ENCODE results near the gene C1orf21.

Gene C1orf21

DNA sequence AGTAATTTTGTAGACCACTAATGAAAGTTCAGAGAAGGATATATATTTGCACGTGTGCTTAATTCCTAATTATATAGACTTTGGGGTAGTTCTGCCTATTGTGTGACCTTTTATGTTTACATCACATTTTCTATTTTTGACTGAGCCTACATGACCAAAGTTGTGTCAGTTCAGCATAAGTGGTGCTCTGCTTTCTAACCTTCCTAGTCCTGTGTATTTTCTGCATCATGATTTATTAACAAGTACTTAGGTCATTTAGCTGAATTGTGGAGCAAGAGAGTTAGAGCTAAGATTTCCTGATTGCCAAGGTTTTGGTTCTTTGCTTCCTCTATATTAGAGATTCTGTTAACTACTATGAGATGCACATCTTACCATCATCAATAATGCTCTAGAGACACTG lies 176.0 kb downstream of the C1orf21 start:
- H3K27me3 ChIP-seq: no peaks in the 10 kb centered on the region
- H3K4me1 ChIP-seq: peaks cover 3% of the 10 kb centered on the region; the same call in 1 of the 2 replicates
- DNase-seq: no peak
- H3K9me3 ChIP-seq: no peaks in the 10 kb centered on the region
- TF ChIP-seq, protein P1, sequence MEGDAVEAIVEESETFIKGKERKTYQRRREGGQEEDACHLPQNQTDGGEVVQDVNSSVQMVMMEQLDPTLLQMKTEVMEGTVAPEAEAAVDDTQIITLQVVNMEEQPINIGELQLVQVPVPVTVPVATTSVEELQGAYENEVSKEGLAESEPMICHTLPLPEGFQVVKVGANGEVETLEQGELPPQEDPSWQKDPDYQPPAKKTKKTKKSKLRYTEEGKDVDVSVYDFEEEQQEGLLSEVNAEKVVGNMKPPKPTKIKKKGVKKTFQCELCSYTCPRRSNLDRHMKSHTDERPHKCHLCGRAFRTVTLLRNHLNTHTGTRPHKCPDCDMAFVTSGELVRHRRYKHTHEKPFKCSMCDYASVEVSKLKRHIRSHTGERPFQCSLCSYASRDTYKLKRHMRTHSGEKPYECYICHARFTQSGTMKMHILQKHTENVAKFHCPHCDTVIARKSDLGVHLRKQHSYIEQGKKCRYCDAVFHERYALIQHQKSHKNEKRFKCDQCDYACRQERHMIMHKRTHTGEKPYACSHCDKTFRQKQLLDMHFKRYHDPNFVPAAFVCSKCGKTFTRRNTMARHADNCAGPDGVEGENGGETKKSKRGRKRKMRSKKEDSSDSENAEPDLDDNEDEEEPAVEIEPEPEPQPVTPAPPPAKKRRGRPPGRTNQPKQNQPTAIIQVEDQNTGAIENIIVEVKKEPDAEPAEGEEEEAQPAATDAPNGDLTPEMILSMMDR (IDR thresholded peaks at IDR 0.05; ENCODE audit: low read depth, low read length): no peak
- H3K4me3 ChIP-seq (ENCODE audit: low read depth, low read length): no peak overlapping the region
- H3K36me3 ChIP-seq: no peaks in the 10 kb centered on the region; the same call in 1 of the 2 replicates

DNA sequence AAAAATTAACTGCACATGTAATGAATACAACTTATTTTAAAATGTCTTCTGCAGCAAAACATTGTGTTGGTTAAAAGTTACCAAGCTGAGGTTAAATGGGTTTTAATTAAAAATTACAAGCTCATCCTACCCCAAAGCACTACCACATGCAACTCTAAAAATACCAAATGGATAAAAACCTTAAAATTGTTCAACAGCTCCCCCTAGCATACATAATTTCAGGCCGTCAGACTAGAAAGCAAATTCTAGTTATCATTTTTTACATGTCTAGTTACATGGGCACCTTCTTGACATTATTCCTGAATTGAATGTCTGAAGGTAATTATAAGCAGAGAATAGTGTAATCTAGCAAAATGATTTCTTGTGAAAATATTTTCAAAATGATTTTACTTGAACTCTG lies 176.5 kb downstream of the C1orf21 start:
- H3K4me3 ChIP-seq (ENCODE audit: low read depth, low read length): no peak overlapping the region
- TF ChIP-seq, protein P1 (IDR thresholded peaks at IDR 0.05; ENCODE audit: low read depth, low read length): peak; percentile 68
- H3K9me3 ChIP-seq: no peaks in the 10 kb centered on the region
- H3K27me3 ChIP-seq: no peaks in the 10 kb centered on the region
- peaks cover 3% of the 10 kb centered on the region; the same call in 1 of the 2 replicates for H3K4me1 ChIP-seq
- no peaks in the 10 kb centered on the region; the same call in 1 of the 2 replicates for H3K36me3 ChIP-seq
- DNase-seq: no peak

DNA sequence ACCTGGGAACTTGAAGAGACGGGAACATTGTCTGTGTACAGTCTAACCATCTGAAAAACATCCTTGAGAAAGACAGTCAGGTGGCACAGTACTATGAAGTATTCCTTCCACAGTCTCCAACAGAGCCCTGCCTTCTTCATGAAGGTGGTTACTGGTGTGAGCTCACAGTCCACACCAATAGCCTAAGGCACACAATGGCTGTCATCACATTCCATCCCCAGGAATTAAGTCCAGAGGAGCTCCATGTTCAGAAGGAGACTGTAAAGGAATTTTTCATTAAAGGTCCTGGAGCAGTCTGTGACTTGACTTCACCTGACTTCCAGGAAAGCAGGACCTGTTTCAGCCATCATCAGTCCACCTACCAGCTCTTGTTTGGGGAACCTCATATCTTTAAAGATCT lies 180.2 kb downstream of the C1orf21 start:
- Histone ChIP-seq H3K4me1 (peaks cover 3% of the 10 kb centered on the region; the same call in 1 of the 2 replicates), H3K9me3 (no peaks in the 10 kb centered on the region), H3K27me3 (no peaks in the 10 kb centered on the region), H3K36me3 (no peaks in the 10 kb centered on the region; the same call in 1 of the 2 replicates), H3K4me3 (ENCODE audit: low read depth, low read length) (no peak overlapping the region)
- TF ChIP-seq, protein P1 (IDR thresholded peaks at IDR 0.05; ENCODE audit: low read depth, low read length): no peak
- no peak for DNase-seq

DNA sequence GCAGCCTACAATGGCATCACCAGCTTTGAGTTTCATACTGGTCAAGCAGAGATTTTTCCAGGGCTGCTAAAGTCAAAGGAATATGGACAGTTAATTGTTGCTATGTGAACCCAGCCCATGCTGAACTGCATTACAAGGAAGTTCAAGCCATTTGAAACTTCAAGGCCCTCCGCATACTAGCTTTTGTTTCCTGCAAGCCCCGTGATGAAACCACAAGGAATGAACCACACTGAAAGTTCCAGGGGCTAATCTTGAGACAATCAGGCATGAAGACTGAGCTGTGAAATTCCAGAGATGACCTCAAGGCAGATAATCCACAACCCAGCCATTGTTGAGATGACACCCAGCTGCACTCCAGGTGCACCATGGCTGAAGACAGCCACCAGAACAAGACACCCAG lies 180.8 kb downstream of the C1orf21 start:
- no peaks in the 10 kb centered on the region; the same call in 1 of the 2 replicates for H3K36me3 ChIP-seq
- H3K9me3 ChIP-seq: no peaks in the 10 kb centered on the region
- peaks cover 3% of the 10 kb centered on the region; the same call in 1 of the 2 replicates for H3K4me1 ChIP-seq
- no peak overlapping the region for H3K4me3 ChIP-seq (ENCODE audit: low read depth, low read length)
- no peak for DNase-seq
- TF ChIP-seq, protein P1 (IDR thresholded peaks at IDR 0.05; ENCODE audit: low read depth, low read length): no peak
- no peaks in the 10 kb centered on the region for H3K27me3 ChIP-seq

DNA sequence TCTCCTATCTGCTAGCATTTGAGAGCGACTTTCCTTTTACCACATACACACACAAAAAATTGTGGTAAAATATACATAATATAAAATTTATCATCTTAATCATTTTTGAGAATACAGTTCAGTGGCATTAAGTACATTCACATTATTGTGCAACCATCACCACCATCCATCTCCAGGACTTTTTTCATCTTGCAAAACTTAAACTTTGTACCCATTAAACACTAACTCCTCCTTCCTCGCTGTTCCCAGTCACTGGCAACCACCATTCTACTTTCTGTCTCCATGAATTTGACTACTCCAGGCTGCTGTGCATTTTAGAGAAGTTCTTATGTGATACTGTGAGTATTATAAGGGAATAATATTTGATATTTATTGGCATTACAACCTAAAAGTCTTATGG lies 181.3 kb downstream of the C1orf21 start:
- Histone ChIP-seq H3K4me1 (peaks cover under 1% of the 10 kb centered on the region; the same call in 1 of the 2 replicates), H3K4me3 (ENCODE audit: low read depth, low read length) (no peak overlapping the region), H3K9me3 (no peaks in the 10 kb centered on the region), H3K36me3 (no peaks in the 10 kb centered on the region; the same call in 1 of the 2 replicates), H3K27me3 (no peaks in the 10 kb centered on the region)
- DNase-seq: no peak
- TF ChIP-seq, protein P1 (IDR thresholded peaks at IDR 0.05; ENCODE audit: low read depth, low read length): no peak

DNA sequence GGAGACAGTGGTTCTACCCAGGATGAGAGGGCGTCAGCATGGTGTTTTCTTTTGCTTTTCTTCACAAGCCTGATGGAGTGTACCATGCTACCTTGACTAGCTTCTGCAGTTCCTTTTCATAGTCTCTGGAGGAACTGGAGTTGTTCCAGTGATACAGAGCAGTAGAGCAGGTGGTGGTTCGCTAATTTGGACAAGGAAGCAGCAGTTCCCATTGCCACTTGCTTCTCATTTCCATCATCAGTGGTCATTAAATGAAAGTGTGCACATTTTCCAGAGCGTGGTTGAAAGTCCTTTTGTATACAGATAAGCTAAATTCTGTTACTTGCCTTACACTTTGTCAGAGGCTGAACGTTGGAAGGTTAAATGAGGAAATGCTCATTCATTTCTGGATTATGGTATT lies 182.3 kb downstream of the C1orf21 start:
- DNase-seq: no peak

More for the DNA sequence above, 182.3 kb downstream of the C1orf21 start:
- TF ChIP-seq, protein P1 (IDR thresholded peaks at IDR 0.05; ENCODE audit: low read depth, low read length): no peak
- no peaks in the 10 kb centered on the region for H3K9me3 ChIP-seq
- no peaks in the 10 kb centered on the region for H3K4me1 ChIP-seq
- no peak overlapping the region for H3K4me3 ChIP-seq (ENCODE audit: low read depth, low read length)
- no peaks in the 10 kb centered on the region; the same call in 1 of the 2 replicates for H3K36me3 ChIP-seq
- H3K27me3 ChIP-seq: no peaks in the 10 kb centered on the region
